ENCODE measurements around the gene SPCS3.
"Not testable (repeated sequence)": the region's sequence is repeated elsewhere in the genome, so short reads cannot be mapped to it uniquely, and the experiment has no call there.

The SPCS3 gene

DNA sequence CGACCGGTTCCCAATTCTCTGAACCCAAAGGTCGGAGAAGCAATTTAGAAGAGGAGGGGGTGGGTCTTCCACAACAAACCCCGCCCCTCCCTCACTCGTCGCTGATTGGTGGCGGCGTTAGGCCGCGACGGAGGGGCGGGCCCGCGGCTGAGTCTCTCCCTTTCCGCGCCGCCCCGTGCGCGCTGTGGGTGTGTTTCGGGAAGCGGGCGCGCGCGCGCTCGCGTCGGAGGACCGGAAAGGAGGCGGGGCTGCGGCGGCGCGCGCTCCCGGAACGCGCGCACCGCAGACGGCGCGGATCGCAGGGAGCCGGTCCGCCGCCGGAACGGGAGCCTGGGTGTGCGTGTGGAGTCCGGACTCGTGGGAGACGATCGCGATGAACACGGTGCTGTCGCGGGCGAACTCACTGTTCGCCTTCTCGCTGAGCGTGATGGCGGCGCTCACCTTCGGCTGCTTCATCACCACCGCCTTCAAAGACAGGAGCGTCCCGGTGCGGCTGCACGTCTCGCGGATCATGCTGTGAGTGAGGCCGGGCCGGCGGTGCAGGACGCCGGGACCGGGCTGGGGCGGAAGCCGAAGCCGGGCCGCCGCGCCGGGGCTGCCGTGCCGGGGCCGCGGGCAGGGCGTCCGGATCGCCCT, at the start of gene SPCS3:
Gene SPCS3 (plus strand): TSS at position 263 of the 636 bp plus-strand sequence. CDS start 111 bp downstream, at position 374.
- DNase-seq, result peak; percentile 89

DNA sequence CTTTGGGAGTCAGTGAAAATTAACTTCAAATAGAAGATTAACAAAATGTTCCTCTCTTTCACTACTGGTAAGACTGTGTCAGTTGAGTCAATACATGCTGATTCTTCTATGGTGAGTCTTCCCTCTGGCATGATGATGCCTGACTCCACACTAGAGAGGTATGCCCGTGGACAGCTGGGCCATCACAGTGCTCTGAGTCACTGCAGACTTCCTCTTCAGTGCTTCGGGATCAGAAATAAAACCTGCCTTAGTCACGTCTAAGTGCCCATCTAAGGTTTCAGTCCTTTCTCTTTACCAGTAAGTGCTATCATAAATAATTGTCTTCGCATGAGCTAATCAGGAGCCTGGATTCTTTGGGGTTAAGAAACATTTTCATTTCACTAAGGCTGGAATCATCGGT, 49.1 kb upstream of the SPCS3 start:
- DNase-seq, result peak; percentile 38

DNA sequence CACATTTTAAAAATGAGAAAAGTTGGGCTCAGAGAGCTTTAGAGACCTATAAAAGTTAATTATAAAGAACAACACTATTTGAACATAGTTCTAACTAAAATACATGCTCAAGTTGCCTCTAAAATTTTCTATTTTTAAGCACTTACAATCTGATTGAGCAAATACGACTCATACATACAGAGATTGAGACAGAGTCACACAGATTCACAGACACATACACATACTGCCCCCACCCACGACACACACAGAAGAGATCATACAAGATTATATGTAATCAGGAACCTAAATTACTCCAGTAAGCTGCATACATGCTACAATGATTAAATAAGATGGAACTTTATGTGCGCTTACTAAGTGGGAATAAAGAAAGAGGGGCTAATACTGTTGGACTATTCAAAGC, 48.0 kb upstream of the SPCS3 start:
- no peak for DNase-seq

DNA sequence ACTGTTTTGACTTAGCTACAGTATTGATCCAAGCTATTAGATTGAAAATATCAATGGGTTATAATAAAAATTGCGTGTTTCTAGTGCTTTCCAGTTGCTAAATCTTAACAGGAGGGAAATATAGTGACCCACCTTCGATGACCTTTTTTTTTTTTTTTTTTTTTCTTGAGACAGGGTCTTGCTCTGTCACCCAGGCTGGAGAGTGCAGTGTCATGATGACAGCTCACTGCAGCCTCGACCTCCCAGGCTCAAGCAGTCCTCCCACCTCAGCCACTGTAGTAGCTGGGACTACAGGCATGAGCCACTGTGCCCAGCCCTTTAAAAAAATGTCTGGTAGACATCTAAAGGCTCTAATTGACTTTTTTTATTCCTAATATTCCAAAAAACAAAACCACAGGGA, 47.0 kb upstream of the SPCS3 start:
- no peak for DNase-seq

DNA sequence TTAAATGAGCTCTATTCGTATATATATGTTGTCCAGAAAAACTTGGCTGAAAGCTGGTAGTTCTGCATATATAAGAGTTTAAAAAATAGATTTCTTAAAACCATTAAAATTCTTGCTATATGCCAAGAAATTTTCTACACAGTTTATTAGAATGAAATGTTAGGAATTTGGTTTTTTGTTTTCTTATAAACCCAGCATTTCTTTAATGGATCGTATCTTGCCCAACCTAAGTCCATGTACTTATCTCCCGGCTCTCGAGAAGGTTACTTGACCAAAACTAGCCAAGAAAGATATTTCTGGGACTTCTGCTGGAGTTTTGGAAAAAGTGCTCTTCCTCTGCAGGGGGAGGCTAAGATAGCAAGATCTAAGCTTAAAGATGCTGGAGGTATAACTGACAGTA, 46.0 kb upstream of the SPCS3 start:
- no peak for DNase-seq

DNA sequence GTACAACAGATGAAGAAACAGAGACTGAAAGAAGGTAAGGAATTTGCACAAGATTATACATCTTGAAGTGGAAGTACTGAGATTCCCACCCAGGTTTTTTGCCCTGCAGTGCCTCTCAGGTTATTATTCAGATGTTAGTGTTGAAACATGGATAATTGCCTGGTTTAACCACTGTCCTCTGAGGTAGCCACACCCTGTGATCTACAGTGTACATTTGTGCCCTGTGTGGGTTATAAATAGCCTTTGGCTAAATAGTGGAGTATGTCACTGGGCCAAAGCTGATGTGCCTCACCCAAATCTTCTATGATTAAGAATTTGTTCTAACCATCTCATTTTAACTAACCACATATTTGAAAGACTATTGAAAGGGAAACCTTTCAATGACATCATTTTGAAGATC, 45.3 kb upstream of the SPCS3 start:
- no peak for DNase-seq

DNA sequence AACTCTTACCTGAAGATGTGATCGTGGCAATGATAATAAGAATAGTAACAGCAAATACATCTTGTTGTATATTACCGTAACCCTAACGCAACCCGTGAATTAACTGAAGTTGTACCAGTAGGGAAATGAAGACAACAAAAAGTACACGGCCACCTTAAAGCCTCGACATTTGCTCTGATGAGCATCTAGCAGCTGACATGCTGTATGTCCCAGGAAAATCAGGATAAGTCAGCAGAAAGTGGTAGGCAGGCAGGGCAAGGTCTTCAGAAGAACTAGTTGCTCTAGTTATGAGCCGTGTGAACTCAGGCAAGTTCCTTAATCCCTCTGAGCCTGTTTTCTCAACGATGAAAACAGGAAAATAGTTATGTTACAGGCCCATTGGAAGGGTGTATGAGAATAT, 43.1 kb upstream of the SPCS3 start:
- DNase-seq, result no peak

DNA sequence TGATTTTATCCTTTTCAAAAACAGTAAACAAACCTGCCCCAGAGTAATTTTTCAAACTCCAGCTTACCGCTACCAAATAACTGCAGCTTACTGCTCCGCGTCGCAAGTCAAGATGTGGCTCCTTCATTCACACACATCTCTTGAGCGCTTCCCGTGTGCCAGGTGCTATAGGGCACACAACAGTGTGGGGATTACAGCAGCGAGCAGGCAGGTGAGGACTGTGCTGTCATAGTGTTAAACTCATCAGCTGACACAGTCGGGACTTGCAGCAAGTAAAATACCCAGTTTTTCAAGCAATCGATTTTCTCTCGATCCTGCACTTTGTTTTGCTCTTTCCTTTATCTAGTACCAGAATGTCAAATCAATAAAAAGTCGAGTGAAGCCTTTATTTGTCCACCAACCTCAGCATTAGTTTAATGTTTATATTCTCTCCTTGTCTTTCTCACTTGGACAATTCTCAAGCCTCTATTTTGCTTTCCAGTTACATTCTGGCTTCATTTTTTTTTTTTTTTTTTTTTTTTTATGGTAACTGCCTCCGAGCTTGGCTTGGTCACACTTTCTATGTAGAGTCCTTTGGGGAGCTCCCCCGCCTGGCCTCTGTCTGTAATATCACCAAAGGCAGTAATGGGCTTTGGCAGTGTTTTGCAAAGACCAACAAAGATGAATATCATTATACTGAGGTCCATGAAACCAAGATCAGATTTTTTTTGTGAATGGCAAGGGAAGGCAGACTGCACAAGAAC, 42.4 kb upstream of the SPCS3 start:
- peak; percentile 13 for DNase-seq

DNA sequence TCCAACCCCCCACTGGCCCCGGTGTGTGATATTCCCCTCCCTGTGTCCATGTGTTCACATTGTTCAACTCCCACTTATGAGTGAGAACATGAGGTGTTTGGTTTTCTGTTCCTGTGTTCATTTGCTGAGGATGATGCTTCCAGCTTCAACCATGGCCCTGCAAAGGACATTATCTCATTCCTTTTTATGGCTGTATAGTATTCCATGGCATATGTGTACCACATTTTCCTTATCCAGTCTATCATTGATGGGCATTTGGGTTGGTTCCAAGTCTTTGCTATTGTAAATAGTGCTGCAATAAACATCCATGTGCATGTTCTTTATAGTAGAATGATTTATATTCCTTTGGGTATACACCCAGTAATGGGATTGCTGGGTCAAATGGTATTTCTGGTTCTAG, 40.2 kb upstream of the SPCS3 start:
- not testable (repeated sequence) for DNase-seq

DNA sequence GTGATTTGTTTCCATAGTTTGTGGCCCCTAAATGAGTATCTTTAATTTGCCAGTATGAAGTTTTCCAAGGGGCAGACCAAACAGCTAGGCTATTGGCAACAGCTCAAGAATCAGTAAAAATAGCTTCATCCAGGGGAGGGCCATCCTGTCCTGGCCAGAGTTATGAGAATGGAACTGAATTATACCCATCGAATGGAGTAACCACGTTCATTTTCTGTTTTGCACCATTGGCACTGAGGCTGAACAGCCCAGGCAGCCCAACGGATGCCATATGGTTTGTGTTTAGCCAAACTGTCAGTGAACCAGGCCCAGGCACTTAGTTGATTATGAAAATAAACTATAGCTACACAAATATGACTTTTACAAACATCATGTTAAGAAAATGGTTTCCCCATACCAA, 33.0 kb upstream of the SPCS3 start:
- no peak for DNase-seq

DNA sequence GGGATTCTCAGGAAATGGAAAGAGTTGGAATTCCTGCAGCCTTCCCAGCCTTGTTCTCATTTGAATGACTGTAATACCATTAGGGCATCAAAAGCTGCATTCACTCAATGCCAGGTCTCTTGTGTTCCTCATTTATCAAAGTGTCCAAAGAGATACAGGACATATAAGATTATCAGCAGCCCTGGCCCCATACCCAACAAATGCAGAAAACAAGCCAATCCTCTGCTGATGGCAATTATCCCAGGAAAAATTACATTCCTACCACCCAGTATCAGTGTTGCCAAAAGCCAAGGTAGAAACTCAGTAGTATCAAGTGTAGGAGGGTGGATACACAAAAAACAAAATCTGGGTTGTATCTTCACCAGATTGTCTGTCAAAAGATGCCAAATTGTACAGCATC, 32.2 kb upstream of the SPCS3 start:
- no peak for DNase-seq

DNA sequence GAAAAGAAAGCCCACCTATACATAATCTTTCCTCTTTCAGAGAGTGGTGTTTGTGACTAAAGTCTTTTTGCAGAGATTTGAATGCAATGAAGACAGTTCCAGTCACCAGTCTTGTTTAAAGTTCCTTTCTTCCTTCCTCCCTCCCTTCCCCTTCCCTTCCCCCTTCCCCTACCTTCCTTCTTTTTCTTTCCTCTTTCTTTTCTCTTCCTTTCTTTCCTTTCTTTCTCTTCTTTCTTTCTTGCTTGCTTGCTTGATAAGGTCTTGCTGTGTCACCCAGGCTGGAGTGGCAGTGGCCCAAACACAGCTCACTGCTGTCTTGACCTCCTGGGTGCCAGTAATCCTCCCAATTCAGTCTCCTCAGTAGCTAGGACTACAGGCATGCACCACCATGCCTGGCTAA, 31.7 kb upstream of the SPCS3 start:
- DNase-seq, result no peak

DNA sequence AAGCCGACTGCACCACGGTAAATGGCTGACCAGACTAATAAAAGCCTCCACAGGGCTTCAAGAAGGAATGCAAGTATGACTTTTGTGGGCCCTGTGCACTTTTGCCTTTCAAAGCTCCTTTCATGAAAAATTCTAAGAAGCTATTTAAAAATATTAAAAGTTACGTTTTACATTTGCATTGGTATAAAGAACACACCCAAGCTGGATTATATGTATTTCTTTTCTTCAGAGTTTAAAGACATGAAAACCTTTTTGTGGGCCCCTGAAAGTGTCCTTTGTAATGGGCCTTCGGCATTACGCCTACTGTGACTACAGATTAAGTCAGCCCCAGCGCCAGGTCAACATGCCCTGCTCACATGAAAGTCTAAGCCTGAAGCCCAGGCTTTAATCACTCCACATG, 30.2 kb upstream of the SPCS3 start:
- DNase-seq, result no peak

DNA sequence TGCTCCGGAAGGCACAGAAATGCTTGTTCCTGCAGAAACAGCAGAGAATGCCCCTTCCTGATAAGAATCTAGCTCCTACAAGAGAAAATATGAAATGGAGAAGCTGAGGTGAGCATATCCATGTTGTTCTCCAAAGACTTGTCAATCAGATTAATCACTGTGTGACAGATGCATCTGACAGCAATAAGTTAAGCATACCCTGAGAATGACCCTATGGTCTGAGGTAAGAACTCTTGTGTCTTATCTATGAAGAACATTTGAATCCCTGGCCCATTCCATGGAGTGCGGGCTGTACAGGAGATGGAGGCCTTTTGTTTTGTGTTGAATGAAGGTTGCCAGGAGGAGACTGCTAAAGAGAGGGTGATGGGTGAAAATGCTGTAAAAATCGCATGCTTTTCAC, 29.2 kb upstream of the SPCS3 start:
- no peak for DNase-seq

DNA sequence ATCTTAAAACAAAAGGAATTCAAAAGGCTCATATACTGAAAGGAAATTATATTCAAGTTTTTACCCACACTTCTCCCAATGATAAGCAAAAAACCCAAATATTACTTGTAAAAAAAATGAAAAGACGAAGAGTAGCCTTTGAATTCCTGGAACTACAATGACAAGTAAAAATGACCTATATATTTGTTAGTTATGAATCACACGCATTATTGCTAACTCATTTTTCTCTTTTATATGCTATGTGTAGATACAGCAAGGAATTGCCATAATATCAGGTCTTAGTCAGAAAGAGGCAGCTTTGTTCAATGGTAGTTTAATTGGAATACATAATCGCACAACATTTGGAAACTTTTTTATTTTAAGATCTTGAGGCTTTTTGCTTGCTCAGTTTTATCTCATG, 28.0 kb upstream of the SPCS3 start:
- DNase-seq, result no peak

DNA sequence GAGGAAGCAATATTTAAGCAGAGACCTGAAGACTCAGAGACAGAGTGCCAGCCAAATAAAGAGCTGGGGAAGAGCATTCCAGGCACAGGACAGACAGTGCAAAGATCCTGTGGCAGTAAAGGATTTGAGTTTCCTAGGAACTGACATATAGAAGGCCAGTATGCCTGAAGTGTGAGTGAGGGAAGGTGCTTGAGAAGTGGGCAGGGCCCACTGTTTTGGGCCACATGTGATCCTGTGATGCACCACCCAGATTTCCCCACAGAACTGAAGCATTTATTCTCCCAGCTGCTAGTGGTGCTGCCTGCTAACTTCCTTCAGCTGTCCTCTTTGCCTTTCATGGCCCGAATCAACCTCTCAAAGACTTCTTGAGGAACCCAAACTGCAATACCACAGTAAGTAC, 26.8 kb upstream of the SPCS3 start:
- DNase-seq, result no peak

DNA sequence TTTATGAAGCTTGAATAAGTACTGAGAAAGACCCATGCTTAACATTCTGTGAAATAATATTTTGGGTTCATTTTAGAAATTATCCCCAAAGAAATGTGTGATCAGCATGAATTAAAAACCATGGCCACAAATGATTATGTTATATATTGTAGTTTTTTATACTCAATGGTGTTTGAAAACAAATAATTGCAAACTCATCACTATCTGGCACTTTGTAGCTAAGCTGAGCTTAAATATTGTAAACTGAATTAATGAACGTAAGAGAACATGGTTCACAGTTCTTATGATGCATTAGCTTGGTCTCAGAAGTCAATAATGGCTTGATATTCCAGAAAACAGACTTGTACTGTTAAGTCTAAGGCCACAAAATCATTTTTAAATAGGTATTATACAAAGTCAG, 26.1 kb upstream of the SPCS3 start:
- no peak for DNase-seq

DNA sequence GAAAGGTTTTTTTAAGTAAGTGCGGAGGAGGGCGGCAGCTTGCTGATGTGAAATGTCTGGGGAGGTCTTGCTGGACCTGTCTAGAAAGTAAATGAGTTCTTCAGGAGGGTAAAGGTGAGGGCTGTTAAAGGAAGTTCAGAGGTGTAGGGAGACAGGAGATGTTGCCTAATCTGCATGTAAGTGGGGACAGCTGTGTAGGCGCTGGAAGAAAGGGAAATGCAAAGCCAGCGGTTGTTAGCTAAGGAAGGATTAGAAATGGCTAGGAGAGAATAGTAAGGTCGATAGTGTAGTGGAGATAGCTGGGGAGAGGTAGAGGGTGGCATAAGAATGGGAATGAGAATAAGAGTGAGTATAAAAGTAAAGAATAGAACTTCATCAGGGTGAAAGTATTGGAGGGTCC, 23.9 kb upstream of the SPCS3 start:
- not testable (repeated sequence) for DNase-seq

DNA sequence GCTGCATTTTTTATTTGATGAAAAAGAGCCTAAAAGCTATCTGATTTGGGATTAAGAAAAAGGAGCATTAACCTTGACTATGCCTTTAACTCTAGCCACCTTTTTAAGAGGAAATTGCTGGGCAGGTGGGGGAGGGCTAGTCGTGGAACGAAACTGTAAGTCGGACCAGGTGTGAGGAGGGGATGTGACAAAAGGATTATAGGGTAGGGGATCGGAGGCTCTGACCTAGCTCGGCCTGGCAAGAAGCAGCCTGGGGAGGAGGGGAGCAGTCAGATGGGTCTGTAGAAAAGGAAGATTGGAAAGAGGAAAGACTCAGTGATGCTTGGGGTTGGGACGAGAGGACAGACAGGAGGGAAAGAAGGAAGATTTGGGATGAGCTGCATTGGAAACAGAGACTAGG, 21.1 kb upstream of the SPCS3 start:
- no peak for DNase-seq

DNA sequence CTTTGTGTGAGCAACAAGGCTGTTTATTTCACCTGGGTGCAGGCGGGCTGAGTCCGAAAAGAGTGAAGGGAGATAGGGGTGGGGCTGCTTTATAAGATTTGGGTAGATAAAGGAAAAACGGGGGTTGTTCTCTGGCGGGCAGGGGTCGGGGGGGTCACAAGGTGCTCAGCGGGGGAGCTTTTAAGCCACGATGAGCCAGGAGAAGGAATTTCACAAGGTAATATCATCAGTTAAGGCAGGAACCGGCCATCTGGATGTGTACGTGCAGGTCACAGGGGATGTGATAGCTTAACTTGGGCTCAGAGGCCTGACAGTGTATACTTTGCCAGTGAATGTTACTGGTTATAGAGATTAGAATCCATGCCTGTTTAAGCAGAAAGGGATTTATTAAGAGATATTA, 19.7 kb upstream of the SPCS3 start:
- DNase-seq, result no peak

DNA sequence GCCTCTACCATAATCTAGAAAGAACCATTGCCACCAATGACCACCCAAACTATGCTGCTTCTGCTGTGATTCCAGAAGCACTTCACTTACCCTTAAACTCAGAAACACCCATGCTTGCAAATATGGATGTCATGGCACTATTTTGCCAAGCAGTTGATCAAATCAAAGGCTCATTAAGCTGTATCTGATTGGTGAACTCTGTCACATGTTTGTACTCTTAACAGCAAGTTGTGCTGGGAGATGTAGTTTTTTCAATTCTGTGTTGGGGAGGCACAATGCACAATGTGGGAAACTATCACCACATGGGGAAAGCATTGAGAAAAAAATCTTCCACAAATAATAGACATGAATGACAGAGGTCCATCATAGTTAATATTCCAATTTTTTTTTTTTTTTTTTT, 19.2 kb upstream of the SPCS3 start:
- DNase-seq, result no peak

DNA sequence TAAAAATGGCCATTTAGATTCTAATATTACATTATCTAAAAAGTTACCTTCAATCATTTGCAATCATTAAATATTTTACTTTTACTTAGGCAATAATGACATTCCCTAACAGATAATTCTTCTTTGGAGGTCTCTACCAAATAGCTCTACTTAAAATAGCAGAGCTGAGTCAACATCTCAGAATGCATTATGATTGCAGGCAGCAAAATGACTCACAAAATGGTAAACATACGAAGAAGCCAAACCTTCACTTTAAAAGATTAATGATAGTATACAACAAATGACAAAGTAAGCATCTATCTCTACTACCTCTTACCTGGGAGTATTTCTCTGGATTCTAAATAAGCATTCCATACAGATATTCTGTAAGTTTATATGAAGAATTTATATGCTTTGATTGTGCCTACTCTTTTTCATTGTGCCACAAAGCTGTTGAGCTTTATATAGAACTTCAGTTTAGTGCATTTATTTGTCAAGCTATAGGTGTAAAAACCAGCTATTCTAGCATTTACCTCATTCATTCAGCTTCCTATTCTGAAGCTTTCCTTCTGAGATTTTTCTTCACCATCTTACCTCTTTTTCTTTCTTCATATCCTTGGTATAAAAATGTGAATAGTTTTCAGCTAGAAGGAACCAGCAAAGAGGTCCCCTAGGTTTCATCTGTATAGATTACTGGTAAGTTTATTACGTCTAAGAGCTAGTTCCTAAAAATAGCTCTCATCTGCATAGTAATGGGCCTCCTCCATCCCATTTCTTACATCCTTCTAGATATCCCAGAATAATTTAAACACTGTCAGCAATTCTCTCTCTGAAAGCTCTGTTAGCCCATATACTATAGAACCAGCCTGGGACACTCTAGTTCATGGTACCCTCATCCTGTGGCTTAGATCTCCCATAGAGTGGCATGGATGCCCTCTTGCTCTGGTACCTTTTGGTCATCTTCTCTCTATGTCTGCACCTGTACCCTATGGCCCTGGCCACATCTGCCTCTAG, 17.2 kb upstream of the SPCS3 start:
- DNase-seq, result no peak

DNA sequence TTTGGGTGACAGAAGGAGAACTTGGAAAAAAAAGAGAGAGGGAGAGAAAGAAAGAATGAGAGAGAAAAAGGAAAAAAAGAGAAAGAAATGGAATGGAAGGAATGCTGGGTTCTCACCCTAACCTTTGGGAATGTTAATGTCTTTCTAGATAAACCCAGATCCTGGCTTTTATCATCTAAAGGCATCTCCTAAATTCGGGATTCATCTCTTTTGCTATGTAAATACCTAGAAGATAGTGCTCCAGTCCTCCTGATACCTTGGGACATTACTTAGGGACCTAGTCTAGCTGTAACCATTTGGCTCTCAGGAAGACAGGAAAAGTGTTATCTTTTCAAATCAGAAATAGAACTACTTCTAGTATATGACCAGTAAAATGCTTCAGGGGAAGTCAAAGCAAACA, 15.8 kb upstream of the SPCS3 start:
- DNase-seq, result no peak

Measured in NCI-H510A (cell line).